GM13977 (cell line): ENCODE measurements around the gene RPL36AL.

Experiments used
- DNase-seq: peaks from one replicate; pipeline ENCODE4 v3.0.0; 2012; ENCODE audit warnings: low spot score
- in situ Hi-C: fragments of 300-500 bp; cut with MboI; formaldehyde crosslinking; loops from one replicate; pipeline ENCODE4 v1.12.0; 2022; ENCODE audit warnings: low sequenced_read_pairs, low pct_unique_long_range_greater_than_20kb, mixed read lengths, inconsistent platforms; ENCODE audit not compliant: unreplicated experiment
- TF ChIP-seq, protein P1 (sequence below): IDR thresholded peaks from 2 replicates; pipeline ENCODE4 v1.5.1; 2012; ENCODE audit warnings: mild to moderate bottlenecking, control low read depth; ENCODE audit not compliant: insufficient read depth; ENCODE audit errors: extremely low read depth, missing control alignments

The RPL36AL gene

DNA sequence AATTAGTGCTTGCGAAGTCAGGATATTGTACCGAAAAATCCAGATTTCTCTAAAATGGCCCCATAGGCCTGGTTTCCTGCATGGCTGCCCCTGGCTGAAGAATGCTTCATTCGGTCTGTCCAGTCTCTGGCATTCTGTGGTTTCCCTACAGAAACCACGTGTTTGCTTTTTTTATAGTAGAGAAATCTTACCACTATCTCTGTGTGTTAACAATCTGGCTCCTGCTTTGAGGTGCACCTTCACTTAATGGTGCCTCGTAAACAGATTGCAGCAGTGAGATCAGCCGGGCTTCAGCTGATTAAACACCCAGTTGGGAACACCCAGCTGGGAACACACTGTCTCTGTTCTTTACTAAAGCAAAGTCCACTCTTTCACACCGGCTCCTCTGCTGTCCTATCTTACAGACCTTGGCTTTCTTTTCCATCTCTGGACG, 21.3 kb upstream of the RPL36AL start:
- in situ Hi-C loops = loop anchor here (25.0 kb wide), 2 partner anchors 196 to 471 kb away; partner anchors contain the start of gene VCPKMT
- DNase-seq = no peak
- TF ChIP-seq, protein P1, sequence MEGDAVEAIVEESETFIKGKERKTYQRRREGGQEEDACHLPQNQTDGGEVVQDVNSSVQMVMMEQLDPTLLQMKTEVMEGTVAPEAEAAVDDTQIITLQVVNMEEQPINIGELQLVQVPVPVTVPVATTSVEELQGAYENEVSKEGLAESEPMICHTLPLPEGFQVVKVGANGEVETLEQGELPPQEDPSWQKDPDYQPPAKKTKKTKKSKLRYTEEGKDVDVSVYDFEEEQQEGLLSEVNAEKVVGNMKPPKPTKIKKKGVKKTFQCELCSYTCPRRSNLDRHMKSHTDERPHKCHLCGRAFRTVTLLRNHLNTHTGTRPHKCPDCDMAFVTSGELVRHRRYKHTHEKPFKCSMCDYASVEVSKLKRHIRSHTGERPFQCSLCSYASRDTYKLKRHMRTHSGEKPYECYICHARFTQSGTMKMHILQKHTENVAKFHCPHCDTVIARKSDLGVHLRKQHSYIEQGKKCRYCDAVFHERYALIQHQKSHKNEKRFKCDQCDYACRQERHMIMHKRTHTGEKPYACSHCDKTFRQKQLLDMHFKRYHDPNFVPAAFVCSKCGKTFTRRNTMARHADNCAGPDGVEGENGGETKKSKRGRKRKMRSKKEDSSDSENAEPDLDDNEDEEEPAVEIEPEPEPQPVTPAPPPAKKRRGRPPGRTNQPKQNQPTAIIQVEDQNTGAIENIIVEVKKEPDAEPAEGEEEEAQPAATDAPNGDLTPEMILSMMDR = no peak

DNA sequence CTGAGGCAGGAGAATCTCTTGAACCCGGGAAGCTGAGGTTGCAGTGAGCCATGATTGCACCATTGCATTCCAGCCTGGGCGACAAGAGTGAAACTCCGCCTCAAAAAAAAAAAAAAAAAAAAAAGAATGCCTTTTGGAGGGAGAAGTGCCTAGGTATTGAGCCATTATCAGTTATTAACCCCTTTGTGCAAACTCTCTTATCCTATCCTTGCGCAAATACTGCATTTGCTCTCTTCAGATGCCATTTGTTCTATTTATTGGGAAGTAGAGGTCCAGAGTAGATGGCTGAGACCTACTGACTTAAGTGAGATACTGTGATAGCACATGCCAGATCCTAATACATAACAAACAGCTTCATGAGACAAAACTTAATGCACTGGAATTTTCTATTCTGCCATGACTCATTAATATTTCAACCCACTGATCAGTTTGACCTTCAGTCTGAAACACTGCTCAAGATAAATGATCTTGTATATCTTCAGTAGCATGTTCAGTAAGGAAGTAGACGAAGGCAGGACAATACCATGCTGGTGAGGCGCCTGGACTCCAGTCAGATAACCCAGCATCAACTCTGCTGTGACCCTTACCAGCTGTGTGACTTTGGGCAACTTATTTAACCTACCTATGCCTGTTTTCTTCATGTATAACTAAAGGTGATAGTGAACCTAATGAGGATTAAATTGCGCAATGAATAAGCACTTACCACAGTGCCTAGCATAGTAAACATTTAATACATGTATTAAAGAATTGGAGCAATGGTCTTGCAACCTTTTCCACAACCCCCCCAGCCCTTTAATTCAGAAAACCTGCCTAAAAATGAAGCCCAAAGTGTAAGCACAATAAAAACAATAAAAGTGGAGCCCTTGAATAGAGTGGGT, 20.4 kb upstream of the RPL36AL start:
- in situ Hi-C loops = loop anchor here (25.0 kb wide), 2 partner anchors 197 to 472 kb away; partner anchors contain the start of gene VCPKMT
- no peak for DNase-seq

DNA sequence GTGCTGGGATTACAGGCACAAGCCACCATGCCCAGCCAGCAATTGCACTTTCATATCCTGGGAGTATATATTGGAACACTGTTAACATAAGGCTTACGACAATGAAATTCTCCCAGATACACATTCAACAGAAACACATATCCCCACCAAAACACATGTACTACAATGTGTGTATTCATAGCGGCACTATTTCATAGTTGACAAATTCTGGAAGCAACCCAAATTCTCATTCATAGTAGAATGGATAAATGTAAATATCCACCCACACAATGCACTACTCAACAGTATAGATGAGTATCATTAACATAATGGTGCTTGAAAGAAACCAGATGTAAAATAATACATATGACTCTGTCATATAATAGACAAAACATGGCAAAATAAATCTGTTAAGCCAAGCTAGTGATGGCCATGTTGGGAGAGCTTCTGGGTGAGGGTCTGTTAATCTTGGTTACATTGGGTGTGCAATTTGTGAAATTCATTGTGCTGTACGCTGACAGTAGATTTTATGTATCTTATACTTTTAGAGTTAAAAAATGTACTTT, 17.2 kb upstream of the RPL36AL start:
- in situ Hi-C loops = loop anchor here (25.0 kb wide), 2 partner anchors 200 to 475 kb away; partner anchors contain the start of gene VCPKMT
- TF ChIP-seq, protein P1 = no peak
- no peak for DNase-seq

More for the DNA sequence above, 20.4 kb upstream of the RPL36AL start:
- TF ChIP-seq, protein P1 = no peak

DNA sequence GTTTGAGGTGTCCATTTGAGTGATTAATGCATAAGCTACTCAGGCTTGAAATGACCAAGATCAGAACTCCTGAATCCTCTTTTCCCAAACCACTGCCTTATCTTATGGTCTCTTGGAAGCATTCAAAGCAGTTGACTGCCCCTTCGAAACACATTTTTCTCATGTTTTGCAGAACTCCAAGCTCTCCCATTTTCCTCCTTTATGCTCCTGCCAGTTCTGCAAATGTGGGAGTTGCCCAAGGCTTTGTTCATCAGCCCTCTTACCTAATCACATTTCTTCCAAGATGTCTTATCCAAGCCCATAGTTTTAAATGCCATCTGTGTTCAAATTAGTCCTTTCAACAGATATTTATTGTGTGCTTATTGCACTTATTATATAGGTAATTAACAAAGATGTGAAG, 16.4 kb upstream of the RPL36AL start:
- in situ Hi-C loops = loop anchor here (25.0 kb wide), 2 partner anchors 200 to 475 kb away; partner anchors contain the start of gene VCPKMT
- TF ChIP-seq, protein P1 = no peak
- no peak for DNase-seq

DNA sequence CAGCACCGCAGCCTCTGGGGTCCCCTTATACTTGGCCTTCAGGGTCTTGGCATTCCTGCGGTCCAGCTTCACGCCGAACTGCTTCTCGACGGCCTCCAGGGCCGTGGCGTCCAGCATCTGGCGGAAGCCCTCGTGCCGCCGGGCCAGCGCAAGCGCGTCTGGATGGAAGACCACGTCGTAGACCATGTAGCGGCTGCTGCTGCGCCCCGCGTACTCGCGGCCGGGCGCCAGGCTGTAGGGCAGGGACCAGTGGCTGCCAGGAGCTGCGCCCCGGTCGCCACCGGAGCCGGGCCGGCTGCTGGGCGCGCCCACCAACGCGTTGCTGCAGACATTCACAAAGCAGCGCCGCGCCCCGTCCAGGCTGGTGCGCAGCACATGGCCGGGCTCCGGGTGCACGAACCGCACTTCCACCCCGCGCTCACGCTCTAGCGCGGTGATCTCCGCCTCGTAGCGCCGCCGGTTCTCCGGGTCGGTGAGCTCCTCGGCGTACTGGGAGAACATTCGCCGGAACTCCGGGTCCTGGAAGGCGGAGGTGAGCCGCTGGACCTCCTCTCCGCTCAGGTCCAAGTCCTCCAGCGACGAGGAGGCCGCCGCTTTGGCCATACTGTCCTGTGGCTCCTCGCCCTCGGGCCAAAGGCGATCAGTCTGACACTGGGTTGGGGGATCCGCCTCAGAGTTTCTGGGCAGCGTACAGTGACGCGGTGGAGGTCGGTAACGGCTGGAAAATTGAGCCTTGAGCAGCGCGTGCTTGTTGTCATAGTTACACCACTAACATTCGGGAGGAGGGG, 14.3 kb upstream of the RPL36AL start, which contains the start of gene DNAAF2:
TSS of gene DNAAF2 (minus strand) at position 698 of the 788 bp plus-strand sequence. CDS start at position 603, 95 bp downstream.
- peak; percentile 46 for DNase-seq
- TF ChIP-seq, protein P1 = no peak
- in situ Hi-C loops = loop anchor here (25.0 kb wide), 2 partner anchors 203 to 478 kb away; partner anchors contain the start of gene VCPKMT
